Urothelium cell line (cell line): ENCODE results near the gene MSI2.
A peak's percentile ranks its signal among the peaks of the same experiment; 100 is the strongest.

Source experiments
- DNase-seq: peaks from one replicate; pipeline ENCODE4 v3.0.0; 2011; ENCODE audit warnings: low spot score, mixed read lengths
- FAIRE-seq: peaks from 2 replicates; lab custom pipeline; 2011; peaks lifted over from hg19 to GRCh38; lab: Jason Lieb, UNC

MSI2 gene

DNA sequence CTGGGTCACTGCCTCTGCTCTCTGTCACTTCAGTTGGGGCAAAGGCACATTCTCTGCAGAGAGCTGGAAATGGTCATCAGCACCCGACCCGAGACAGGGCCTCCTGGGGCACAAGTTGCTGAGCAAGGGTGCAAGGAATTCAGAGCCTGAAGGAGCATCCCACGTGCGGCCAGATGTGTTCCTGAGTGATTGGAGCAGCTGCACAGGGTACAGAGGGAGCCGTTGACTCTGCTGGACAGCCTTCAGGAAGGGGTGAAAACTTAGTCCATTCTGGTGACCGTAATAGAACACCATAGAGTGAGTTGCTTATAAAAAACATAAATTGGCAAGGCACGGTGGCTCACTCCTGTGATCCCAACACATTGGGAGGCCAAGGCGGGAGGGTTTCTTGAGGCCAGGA, 382.0 kb downstream of the MSI2 start:
- no peak for DNase-seq
- peak; percentile 84 for FAIRE-seq

DNA sequence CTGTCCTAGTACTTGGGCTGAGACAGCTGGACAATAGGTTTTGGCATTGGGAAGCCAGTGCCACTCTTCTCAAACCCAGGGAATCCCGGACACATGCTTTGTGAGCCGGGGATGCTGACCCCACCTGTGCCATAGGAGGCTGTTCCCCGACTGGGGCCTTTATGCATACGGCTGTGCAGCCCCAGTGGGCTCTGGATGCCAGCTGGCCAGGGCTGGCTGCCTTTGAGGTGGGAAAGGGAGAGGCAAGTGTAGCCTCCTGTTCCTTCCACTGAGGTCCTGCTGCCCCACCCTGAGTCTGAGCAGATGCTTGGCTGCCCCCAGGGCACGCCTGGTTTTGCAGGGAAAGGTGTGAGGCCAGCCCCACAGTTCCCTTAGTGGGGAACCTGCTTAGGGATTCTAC, 383.1 kb downstream of the MSI2 start:
- no peak for DNase-seq
- FAIRE-seq: no peak

DNA sequence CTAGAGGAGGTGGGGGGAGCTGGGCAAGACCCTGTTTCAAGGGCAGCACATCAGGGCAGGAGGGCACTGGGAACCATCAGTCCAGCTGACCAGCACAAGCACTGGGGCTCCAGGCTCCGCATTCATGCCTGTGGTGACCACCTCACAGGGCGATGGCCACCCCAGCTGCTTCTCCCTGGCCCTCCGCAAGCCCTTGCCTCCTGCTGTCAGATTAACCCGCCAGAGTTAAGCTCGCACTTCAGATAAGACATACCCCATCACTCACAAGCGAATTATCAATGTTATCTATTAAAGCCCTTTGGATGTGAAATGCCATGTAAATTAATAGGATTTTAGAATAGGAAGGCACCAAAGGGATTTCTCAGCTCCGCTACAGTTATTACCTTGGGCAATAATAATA, 383.8 kb downstream of the MSI2 start:
- FAIRE-seq (no peak), DNase-seq (no peak)

DNA sequence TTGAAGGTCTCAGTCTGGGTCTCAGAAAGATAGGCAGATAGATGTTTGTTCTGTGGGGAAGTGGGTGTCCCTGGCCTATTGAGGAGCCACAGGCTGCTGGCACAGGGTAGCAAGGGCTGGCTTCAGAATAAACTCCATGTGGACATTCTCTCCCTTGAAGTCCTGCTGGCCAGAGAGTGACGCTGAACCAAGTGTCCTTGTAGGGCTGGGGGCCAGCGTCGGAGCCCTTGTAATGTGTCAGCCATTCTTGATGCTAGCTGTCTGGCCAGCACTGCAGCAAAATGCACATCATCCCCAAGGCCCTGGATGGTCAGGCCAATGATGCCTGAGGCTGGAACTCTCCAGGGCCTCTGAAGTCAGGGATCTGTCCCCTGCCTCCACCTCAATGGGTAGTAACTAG, 385.4 kb downstream of the MSI2 start:
- DNase-seq (no peak), FAIRE-seq (no peak)

- FAIRE-seq (no peak), DNase-seq (no peak)
These were observed 386.7 kb downstream of the MSI2 start for GRCh38 chr17:57643062-57643461.

- no peak for FAIRE-seq
These were observed 388.0 kb downstream of the MSI2 start for GRCh38 chr17:57644326-57644725.

DNA sequence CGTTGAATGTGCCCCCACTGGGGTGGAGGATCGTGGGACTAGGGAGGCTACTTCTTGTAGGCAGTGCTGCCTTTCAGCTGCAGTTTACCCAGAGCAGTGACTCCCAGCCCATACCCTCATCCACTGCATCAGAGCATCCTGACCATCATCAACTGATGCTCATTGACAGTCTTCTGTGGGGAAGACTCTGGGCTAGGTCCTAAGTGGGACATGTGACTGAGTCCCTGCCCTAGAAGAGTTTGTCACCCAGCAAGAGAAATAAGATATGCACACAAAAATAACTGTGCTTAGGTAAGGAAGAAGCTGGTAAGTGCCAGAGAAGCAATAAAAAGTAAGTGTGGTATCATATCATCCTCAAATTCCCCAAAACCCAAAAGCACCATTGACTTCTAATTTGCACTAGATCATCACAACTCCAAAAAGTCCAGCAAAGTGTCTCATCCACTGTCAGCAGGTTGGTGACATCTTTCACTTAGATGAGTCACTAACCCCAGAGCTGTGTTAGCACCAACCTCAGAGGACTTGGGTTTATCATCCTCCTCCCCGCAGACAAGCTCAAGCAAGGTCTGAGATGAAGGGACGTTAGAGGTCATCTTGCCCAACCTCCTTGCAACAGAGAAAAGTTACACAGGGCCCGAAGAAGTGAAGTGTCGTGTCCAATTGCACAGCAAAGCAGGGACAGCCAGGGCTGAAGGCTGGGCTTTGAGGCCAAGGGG, 389.8 kb downstream of the MSI2 start:
- DNase-seq (no peak), FAIRE-seq (peak; percentile 90)

More at GRCh38 chr17:57644326-57644725, 388.0 kb downstream of the MSI2 start:
- no peak for DNase-seq

- DNase-seq: no peak
- FAIRE-seq: no peak
These were observed 392.4 kb downstream of the MSI2 start for GRCh38 chr17:57648720-57649119.

DNA sequence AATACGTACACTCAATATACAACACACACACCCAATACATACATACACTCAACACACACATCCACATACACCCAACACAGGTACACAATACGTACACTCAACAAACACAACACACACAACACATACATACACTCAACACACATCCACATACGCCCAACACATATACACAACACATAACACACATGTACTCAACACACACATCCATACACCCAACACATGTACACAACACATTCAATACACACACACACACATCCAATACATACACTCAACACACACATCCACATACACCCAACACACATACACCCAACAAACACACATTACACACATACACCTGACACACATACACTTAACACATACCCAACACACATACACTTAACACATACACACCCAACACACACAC, 392.9 kb downstream of the MSI2 start:
- FAIRE-seq (peak; percentile 100), DNase-seq (no peak)

GRCh38 chr17:57649731-57650484, 393.6 kb downstream of the MSI2 start:
- FAIRE-seq: no peak
- DNase-seq: peak; percentile 95

DNA sequence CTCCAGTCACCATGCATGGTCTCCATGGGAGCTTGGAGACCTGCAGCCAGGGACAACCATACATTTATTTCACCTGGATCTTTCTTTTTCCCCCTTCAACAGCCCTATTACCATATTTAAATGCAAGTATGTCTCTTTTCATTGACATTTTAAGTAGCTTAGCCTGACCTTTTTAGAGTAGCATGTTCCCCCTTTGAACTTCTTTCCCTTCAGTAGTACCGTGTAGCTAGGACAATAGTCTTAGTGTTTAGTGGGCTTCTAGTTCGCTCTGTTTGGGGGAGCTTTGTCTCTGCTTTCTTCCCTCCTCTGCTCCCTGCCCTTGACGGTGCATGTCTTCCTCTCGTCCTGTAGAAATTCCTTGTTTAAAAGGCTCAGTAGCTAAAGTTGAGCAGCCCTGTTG, 394.2 kb downstream of the MSI2 start:
- DNase-seq (no peak), FAIRE-seq (no peak)

DNA sequence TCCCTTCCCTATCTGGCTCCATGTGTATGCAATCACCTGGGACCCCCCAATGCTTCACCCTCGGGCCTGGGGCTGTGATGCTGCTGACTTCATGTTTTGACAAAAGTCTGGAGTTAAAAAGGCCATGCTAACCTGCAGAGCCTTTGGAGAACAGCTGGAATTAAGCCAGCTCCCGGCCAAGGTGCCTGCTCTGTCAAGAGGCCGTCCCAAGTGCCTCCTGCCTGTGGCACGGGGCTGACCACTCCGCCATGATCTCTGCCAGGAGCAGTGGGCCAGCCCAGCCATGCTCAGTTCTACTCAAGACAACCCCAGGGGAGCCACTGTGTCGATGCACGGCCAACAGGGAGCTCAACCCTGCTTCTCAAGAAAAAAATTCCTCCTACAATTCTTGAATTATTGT, 395.1 kb downstream of the MSI2 start:
- no peak for DNase-seq
- FAIRE-seq: peak; percentile 48

DNA sequence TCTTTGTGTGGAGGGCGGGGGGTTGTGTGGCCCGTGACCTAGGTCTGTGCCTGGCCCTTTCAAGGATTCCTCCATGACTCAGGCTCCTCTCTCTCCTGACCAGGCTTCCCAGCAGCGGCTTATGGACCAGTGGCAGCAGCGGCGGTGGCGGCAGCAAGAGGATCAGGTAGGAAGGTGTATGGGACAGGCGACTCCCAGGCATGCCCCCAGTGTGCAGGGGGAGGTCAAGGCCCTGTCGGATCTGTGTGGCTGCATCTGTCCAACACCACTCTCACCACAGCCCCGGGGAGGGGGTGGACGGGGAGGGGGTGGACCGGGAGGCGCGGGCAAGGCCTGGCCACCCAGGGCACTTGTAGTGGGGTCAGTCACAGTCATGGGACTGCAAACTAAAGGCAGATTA, 395.7 kb downstream of the MSI2 start:
- FAIRE-seq: no peak
- DNase-seq: no peak

- DNase-seq (no peak), FAIRE-seq (no peak)
These were observed 396.5 kb downstream of the MSI2 start for GRCh38 chr17:57652811-57653210.

DNA sequence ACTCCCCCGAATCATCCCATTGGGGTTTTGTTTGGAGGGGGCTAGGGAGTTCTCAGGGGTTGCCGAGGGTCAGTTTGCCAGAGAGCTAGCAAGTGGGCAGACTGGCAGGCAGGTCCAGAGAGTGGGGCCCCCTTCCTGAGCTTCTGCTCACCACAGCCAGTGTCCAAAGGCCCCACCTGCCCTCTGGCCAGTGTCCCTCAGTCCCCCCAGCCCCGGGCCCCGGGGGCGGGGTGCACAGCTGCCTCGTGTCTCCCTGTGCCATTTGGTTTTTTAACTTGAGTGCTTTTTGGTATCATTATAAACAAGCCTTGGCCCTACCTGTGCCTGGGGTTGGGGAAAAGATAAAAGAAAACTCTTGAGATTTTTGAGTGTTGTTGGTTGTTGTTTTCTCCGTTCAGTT, 397.0 kb downstream of the MSI2 start:
- FAIRE-seq (no peak), DNase-seq (no peak)

GRCh38 chr17:57654040-57654775, 397.9 kb downstream of the MSI2 start:
- DNase-seq: no peak
- FAIRE-seq: peak; percentile 78

- DNase-seq: no peak
- FAIRE-seq: peak; percentile 81
These were observed 399.2 kb downstream of the MSI2 start for GRCh38 chr17:57655553-57655952.

GRCh38 chr17:57657211-57657610, 400.9 kb downstream of the MSI2 start:
- DNase-seq (no peak), FAIRE-seq (peak; percentile 13)

DNA sequence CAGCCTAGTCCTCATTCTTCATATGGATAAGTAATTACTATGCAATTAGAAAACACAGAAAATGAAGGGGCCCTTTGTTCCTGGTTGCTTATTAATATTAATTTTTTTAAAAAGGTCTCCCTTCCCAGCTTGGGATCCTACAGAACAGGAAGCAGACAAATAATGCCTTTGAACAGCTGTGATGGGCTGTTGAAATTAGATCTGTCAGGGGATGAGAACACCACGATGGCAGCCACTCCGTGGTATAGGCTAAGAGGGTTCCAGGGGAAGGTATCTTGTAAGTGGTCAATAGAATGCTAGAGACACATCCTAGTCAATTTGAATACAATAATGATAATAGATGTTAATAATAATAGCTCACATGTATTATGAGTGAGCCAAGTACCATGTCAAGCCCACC, 405.7 kb downstream of the MSI2 start:
- DNase-seq (no peak), FAIRE-seq (no peak)

DNA sequence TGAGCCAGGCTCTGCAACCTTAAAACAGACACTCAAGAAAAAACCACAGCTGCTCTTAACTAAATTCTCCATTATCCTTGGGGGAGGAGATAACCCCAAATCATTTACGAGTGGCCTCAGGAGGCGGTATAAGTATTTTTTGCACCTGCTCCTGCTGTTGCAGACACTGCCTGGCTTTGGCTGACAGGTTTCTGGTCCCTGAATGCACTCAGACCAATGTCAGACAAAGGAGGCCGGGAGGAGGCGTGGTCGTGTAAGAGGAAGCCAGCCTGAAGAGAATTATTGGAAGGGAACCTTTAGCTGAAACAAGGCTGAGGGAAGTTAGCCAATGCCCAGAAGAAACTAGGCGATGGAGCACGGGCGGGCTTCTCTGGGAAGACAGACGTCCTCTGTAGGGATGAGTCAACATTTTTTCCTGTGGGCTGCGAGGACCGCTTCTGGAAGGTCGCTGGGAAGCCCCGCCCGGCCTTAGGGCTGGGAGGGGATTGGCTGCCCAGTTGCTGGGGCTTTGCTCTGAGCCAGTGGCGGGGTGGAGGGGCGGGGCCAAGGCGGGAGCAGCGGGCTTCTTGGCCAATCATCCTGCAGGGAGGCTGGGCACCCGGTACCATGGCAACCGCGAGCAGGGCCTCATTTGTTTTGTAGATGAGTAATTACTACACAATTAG, 406.5 kb downstream of the MSI2 start:
- DNase-seq (peak; percentile 99), FAIRE-seq (peak; percentile 88)
